ENCODE data around the gene SNRNP25. TPM values are rescaled to one million over a fixed set of nuclear protein-coding genes. Genes with fewer than 3 reads are reported as not detected.

SNRNP25 gene
- total and polyA plus RNA-seq, 2 donors (not counting 3 experiments of a cell fraction or from before 2014, with no cell fraction given): 41.8 to 49.6 TPM

GRCh38 chr16:72561-73548, 19.2 kb downstream of the SNRNP25 start, which contains the start of gene RHBDF1:
TSS of gene RHBDF1 (minus strand) at chr16:72631. CDS start at chr16:65015, 7,616 bp downstream.
- no peaks in the 10 kb centered on the region for H3K9me3 ChIP-seq (replicated peaks; ENCODE audit: control insufficient read depth, insufficient read depth, low read length)
- peaks cover 36% of the 10 kb centered on the region for H3K79me2 ChIP-seq (ENCODE audit: control insufficient read depth, insufficient read depth, low read length)
- ChIA-PET CTCF (interaction anchor here (1.2 to 18.5 kb wide), 3 partner anchors 7 to 39 kb away, joined by 3 to 790 read pairs (median 63); no protein-coding TSS in a partner anchor), POLR2A (no interaction called here)
- H3K4me1 ChIP-seq (ENCODE audit: control insufficient read depth, extremely low read depth, insufficient read depth, low read length): peaks cover 30% of the 10 kb centered on the region
- FAIRE-seq (peak; percentile 31), DNase-seq (ENCODE audit: low read depth, low spot score) (peak; percentile 46)
- BruUV-seq (replicated peaks): no TSS peak
- dilution Hi-C loops (cut with MboI; ENCODE audit: extremely low pct_ligation_motif_present, low sequenced_read_pairs): no loop called here
- TF ChIP-seq POLR2A (IDR thresholded peaks at IDR 0.05; ENCODE audit: low read depth, low read length) (peak; percentile 34), EZH2 (IDR thresholded peaks at IDR 0.05; ENCODE audit: borderline replicate concordance, low read depth, low read length, severe bottlenecking) (no peak), FOS (IDR thresholded peaks at IDR 0.05; ENCODE audit: borderline replicate concordance, insufficient read depth, low read length) (peak; percentile 69), MAX (IDR thresholded peaks at IDR 0.05; ENCODE audit: insufficient read depth, insufficient read length) (peak; percentile 51), POLR2AphosphoS5 (IDR thresholded peaks at IDR 0.05; ENCODE audit: insufficient read depth, low read depth, low read length) (peak; percentile 81), MYC (IDR thresholded peaks at IDR 0.05; ENCODE audit: low read depth, low read length) (no peak)
- peak within 1 kb of the TSS; percentile 74 for H3K4me2 ChIP-seq (ENCODE audit: insufficient read depth, low read length)
- intact Hi-C loops (cut with micrococcal nuclease): no loop called here
- H3K27ac ChIP-seq (ENCODE audit: insufficient read depth, low read depth, low read length): peak within 1 kb of the TSS; percentile 75
- peak within 1 kb of the TSS; percentile 48 for H3K9ac ChIP-seq (replicated peaks; ENCODE audit: extremely low read depth, insufficient read depth, low read length)
- peak within 1 kb of the TSS; percentile 52 to 64 (median 52) for H3K4me3 ChIP-seq (replicated peaks in 1 of 3; ENCODE audit: insufficient read depth in 1 of 3, low read depth in 1 of 3, low read length in 3 of 3)
- peak within 1 kb of the TSS; percentile 50 for H2AFZ ChIP-seq (ENCODE audit: low read depth, low read length)
- H3K9me1 ChIP-seq (replicated peaks; ENCODE audit: control insufficient read depth, extremely low read depth, insufficient read depth, low read length): no peaks in the 10 kb centered on the region
- H3K27me3 ChIP-seq (ENCODE audit: control insufficient read depth in 2 of 2, insufficient read depth in 2 of 2, low read length in 2 of 2): no peaks in the 10 kb centered on the region
- H4K20me1 ChIP-seq (replicated peaks; ENCODE audit: control insufficient read depth, extremely low read depth, insufficient read depth, low read length): no peaks in the 10 kb centered on the region
- no peaks in the 10 kb centered on the region for H3K36me3 ChIP-seq (ENCODE audit: control insufficient read depth in 2 of 2, extremely low read depth in 1 of 2, insufficient read depth in 2 of 2, low read length in 2 of 2)
